A673 (cell line): Measurements from ENCODE around the gene RAPGEF3. TPM values are rescaled to one million over a fixed set of nuclear protein-coding genes. Genes with fewer than 3 reads are reported as not detected.

Experiments used
- BruUV-seq: library from RNA; stranded (reverse); fragments of 400-500 nt; replicated peaks from 2 replicates; lab custom pipeline; 2021; lab: Mats Ljungman, UMichigan
- CTCF ChIA-PET: fragments of 300-600 bp; sonication (Branson Sonifier 250); formaldehyde crosslinking; loops from one replicate; lab custom pipeline; 2022; ENCODE audit warnings: antibody characterized with exemption; lab: Charles Lee
- POLR2A ChIA-PET: fragments of 300-600 bp; sonication (Branson Sonifier 250); formaldehyde crosslinking; loops from one replicate; lab custom pipeline; 2022; ENCODE audit warnings: antibody characterized with exemption; ENCODE audit not compliant: low non-redundant PET; lab: Charles Lee
- DNase-seq: peaks from one replicate; pipeline ENCODE4 v3.0.0-alpha.2; 2015; ENCODE audit warnings: low spot score
- H3K27ac ChIP-seq: fragments of 200-600 bp; sonication (generic); 2 replicates; pipeline ENCODE4 v1.5.1; 2016; ENCODE audit warnings: mixed run types, low read depth, mild to moderate bottlenecking, mixed read lengths, antibody characterized with exemption, low read length; ENCODE audit not compliant: poor library complexity, severe bottlenecking
- H3K27me3 ChIP-seq: fragments of 200-600 bp; sonication (generic); replicated peaks from 2 replicates; pipeline ENCODE4 v1.6.1; 2017; ENCODE audit warnings: mixed run types, low read depth, mild to moderate bottlenecking, mixed read lengths, antibody characterized with exemption, low read length; ENCODE audit not compliant: insufficient read depth, poor library complexity
- H3K36me3 ChIP-seq: fragments of 200-600 bp; sonication (generic); 2 replicates; pipeline ENCODE4 v1.6.1; 2016; ENCODE audit warnings: mixed run types, mild to moderate bottlenecking, mixed read lengths, antibody characterized with exemption, low read length; ENCODE audit not compliant: insufficient read depth, poor library complexity, severe bottlenecking
- H3K4me1 ChIP-seq: fragments of 200-600 bp; sonication (generic); 2 replicates; pipeline ENCODE4 v1.6.1; 2017; ENCODE audit warnings: mixed run types, mild to moderate bottlenecking, mixed read lengths, antibody characterized with exemption, low read length; ENCODE audit not compliant: insufficient read depth, poor library complexity, severe bottlenecking
- H3K4me3 ChIP-seq: fragments of 200-600 bp; sonication (generic); 2 replicates; pipeline ENCODE4 v1.5.1; 2016; ENCODE audit warnings: low read depth, mixed run types, mild to moderate bottlenecking, mixed read lengths, low read length; ENCODE audit not compliant: poor library complexity, severe bottlenecking
- H3K9me3 ChIP-seq: fragments of 200-600 bp; sonication (generic); 2 replicates; pipeline ENCODE4 v1.6.1; 2016; ENCODE audit warnings: mixed run types, low read depth, mild to moderate bottlenecking, mixed read lengths, antibody characterized with exemption, low read length; ENCODE audit not compliant: poor library complexity, severe bottlenecking
- CTCF ChIP-seq: fragments of 300-800, 200-600 bp; sonication (generic); conservative IDR thresholded peaks from 2 replicates; pipeline ENCODE4 v1.5.1; 2017; ENCODE audit warnings: low read depth, mild to moderate bottlenecking, antibody characterized with exemption, low read length, moderate library complexity, mixed read lengths
- EZH2 ChIP-seq: fragments of 200-600 bp; sonication (generic); IDR thresholded peaks from 2 replicates; pipeline ENCODE4 v1.6.1; 2017; ENCODE audit warnings: borderline replicate concordance, low read depth, mild to moderate bottlenecking, mixed read lengths, antibody characterized with exemption, low read length; ENCODE audit not compliant: poor library complexity, severe bottlenecking
- intact Hi-C: fragments of 100-400 bp; cut with micrococcal nuclease; formaldehyde crosslinking; loops from one replicate; pipeline ENCODE4 v1.10.0; 2022; ENCODE audit not compliant: unreplicated experiment
- total RNA-seq: library from RNA; stranded (reverse); gene quantifications from 2 replicates; pipeline ENCODE4 v1.2.3, GENCODE V29; 2021

Gene RAPGEF3
- total RNA-seq, 1 experiment from 2014 or later, result 4.3 TPM

DNA sequence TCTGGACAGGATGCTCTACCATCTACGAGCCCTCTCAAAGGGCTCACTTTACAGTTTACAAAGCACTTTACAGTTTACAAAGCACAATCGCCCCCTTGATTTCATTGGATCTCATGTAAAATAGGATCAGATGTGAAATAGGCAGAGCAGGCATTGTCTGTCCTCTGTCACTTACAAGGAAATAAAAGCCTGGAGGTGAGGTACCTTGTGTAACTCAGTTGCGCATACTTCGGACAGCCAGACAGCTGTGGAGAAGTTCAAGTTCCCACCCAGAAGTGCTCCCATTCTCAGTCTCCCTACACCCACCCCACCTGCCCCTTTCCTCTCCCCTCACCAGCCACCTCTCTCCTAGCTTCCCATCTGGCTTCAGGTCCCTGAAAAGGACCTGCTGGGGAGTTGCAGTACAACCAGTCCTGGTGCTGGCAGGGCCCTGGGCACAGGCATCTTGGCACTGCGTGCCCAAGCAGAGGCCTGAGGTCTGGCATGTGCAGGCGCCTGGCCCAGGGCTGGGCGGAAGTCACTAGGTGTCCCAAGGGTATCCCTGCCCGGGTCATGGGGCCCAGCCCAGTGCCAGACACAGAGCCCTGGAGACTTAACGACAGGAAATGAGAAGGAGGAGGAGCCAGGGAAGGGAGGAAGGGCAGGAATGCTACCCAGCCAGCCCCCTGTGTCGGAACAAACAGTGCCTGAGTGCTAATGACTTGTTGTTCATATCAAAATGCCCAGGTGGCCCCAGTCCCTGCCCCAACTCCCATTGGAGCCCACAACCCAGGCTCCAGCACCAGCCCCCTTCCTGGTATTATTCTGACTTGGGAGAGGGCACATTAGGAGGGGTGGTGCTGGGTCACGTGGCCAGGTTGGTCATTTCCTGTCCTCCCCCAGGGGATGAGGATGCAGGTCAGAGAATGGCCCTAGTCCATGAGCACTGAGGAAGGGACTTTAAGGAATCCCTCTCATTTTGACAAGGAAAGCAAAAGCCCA lies 5.4 kb downstream of the RAPGEF3 start:
- Histone ChIP-seq H3K4me1 (peaks cover 18% of the 10 kb centered on the region), H3K27ac (peak overlapping the region; percentile 3), H3K27me3 (no peaks in the 10 kb centered on the region), H3K4me3 (no peak overlapping the region), H3K9me3 (no peaks in the 10 kb centered on the region), H3K36me3 (no peaks in the 10 kb centered on the region)
- CTCF ChIA-PET, result interaction anchor here (2.0 kb wide), 1 partner anchor 12 kb away, joined by 8 read pairs; no protein-coding TSS in a partner anchor
- TF ChIP-seq CTCF, result no peak
- intact Hi-C loops, result no loop called here
- POLR2A ChIA-PET, result no interaction called here
- BruUV-seq, result no TSS peak
- no peak for DNase-seq

DNA sequence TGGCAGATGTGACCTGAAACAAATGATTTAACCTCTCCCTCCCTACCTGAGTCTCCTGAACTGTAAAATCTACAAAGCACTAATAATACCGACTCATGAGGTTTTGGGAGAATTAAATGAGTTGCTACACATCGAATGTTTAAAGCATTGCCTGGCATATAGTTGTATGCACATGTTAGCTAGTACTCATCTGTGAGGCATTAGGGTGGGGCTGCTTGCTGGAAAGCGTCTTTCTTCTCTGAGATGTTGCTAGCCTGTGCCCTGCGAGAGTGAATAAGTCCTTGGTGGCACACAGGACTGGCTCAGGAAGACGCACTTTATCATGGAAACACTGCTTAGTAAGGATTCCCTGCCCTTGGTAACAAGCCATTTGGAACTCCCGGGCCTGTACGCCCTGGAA lies 6.1 kb downstream of the RAPGEF3 start:
- H3K4me3 ChIP-seq, result no peak overlapping the region
- no peaks in the 10 kb centered on the region for H3K27me3 ChIP-seq
- POLR2A ChIA-PET, result no interaction called here
- BruUV-seq, result no TSS peak
- no peak for DNase-seq
- H3K36me3 ChIP-seq, result no peaks in the 10 kb centered on the region
- CTCF ChIA-PET, result no interaction called here
- intact Hi-C loops, result no loop called here
- H3K27ac ChIP-seq, result no peak overlapping the region
- H3K4me1 ChIP-seq, result peaks cover 13% of the 10 kb centered on the region
- H3K9me3 ChIP-seq, result no peaks in the 10 kb centered on the region
- no peak for TF ChIP-seq CTCF
- TF ChIP-seq EZH2, result no peak

GRCh38 chr12:47752121-47752520 lies 6.6 kb downstream of the RAPGEF3 start:
- TF ChIP-seq EZH2, result no peak
- TF ChIP-seq CTCF, result no peak
- ChIA-PET POLR2A (no interaction called here), CTCF (no interaction called here)
- Histone ChIP-seq H3K27me3 (no peaks in the 10 kb centered on the region), H3K36me3 (no peaks in the 10 kb centered on the region), H3K9me3 (no peaks in the 10 kb centered on the region), H3K4me3 (no peak overlapping the region), H3K4me1 (peaks cover 13% of the 10 kb centered on the region), H3K27ac (no peak overlapping the region)
- no TSS peak for BruUV-seq
- no peak for DNase-seq
- intact Hi-C loops, result no loop called here
